ENCODE data around the gene GTF2H4. TPM values are rescaled to one million over a fixed set of nuclear protein-coding genes. Genes with fewer than 3 reads are reported as not detected.

GTF2H4 gene
- total and polyA plus RNA-seq, 10 of the 15 experiments (the other 5 are each of a cell fraction or from before 2014, with no cell fraction given): 1.1 to 43.8 (median 18.9) TPM

GRCh38 chr6:30947231-30947630, 39.2 kb downstream of the GTF2H4 start (continued):
- no peak for TF ChIP-seq ZBTB33 (IDR thresholded peaks at IDR 0.05)
- TF ChIP-seq GABPA (IDR thresholded peaks at IDR 0.05; ENCODE audit: low read depth): no peak
- TF ChIP-seq ZNF274 (IDR thresholded peaks at IDR 0.05; ENCODE audit: insufficient read depth, insufficient read length): no peak
- no peak for TF ChIP-seq CREB1 (IDR thresholded peaks at IDR 0.05; ENCODE audit: low read depth)

GRCh38 chr6:30948811-30949210, 40.8 kb downstream of the GTF2H4 start:
- in situ Hi-C loops (cut with MboI): no loop called here

More at GRCh38 chr6:30948811-30949210, 40.8 kb downstream of the GTF2H4 start:
- peaks cover 2% of the 10 kb centered on the region; the same call in 2 of the 3 replicates for H3K9me3 ChIP-seq (replicated peaks; ENCODE audit: control insufficient read depth, insufficient read depth, low read length)
- H3K79me2 ChIP-seq (ENCODE audit: control insufficient read depth, insufficient read depth, low read length): no peaks in the 10 kb centered on the region
- H3K27ac ChIP-seq (ENCODE audit: control insufficient read depth, insufficient read depth): no peak overlapping the region
- no peak for FAIRE-seq
- POLR2A ChIA-PET: no interaction called here
- no peak overlapping the region for H3K9ac ChIP-seq (ENCODE audit: control insufficient read depth, insufficient read depth, low read length)
- no TSS peak for BruUV-seq (replicated peaks)
- no peaks in the 10 kb centered on the region for H4K20me1 ChIP-seq (ENCODE audit: control insufficient read depth, insufficient read depth)
- WGBS (ENCODE audit: insufficient coverage, insufficient replicate concordance, low lambda C conversion rate, missing lambda C conversion rate): 88% methylated on average over 6 of the region's 6 CpGs
- H3K27me3 ChIP-seq (replicated peaks in 1 of 2; ENCODE audit: control insufficient read depth in 2 of 2, insufficient read depth in 2 of 2, low read length in 1 of 2): no peaks in the 10 kb centered on the region
- H3K36me3 ChIP-seq (ENCODE audit: control insufficient read depth in 2 of 2, insufficient read depth in 2 of 2, low read length in 1 of 2): no peaks in the 10 kb centered on the region
- no peak overlapping the region for H3K4me2 ChIP-seq (ENCODE audit: control insufficient read depth, insufficient read depth)
- DNase-seq (ENCODE audit: low read depth, low spot score): no peak
- RAD21 ChIA-PET (ENCODE audit: unreplicated experiment): interaction anchor here (0.6 kb wide), 1 partner anchor 173 kb away, joined by 4 read pairs; no protein-coding TSS in a partner anchor
- ATAC-seq: no peak
- H3K4me3 ChIP-seq: no peak overlapping the region
- CTCF ChIA-PET: no interaction called here
- no peak for TF ChIP-seq EGR1 (IDR thresholded peaks at IDR 0.05; ENCODE audit: borderline replicate concordance in 1 of 2, low read depth in 2 of 2, low read length in 2 of 2)
- TF ChIP-seq ZNF687 (IDR thresholded peaks at IDR 0.05): no peak
- TF ChIP-seq ESRRA (IDR thresholded peaks at IDR 0.05; ENCODE audit: low read length): no peak
- no peak for TF ChIP-seq ZBTB33 (IDR thresholded peaks at IDR 0.05)
- SMC1A ChIA-PET (ENCODE audit: uncharacterized antibody, unreplicated experiment): interaction anchor here (1.2 kb wide), 1 partner anchor 32 kb away, joined by 3 read pairs; no protein-coding TSS in a partner anchor
- H2AFZ ChIP-seq (ENCODE audit: control insufficient read depth, low read depth, low read length): no peak overlapping the region
- H3K4me1 ChIP-seq (ENCODE audit: control insufficient read depth, insufficient read depth, low read length): peaks cover 12% of the 10 kb centered on the region
- intact Hi-C loops (cut with micrococcal nuclease; ENCODE audit: unreplicated experiment): no loop called here
